Trophoblast cell (in vitro differentiated cells and primary cell): ENCODE results near the gene TEX261.
"Not testable (repeated sequence)": the region's sequence is repeated elsewhere in the genome, so short reads cannot be mapped to it uniquely, and the experiment has no call there.

ENCODE experiments used
- DNase-seq, 2 donors: peaks; one replicate each; pipeline ENCODE4 v3.0.0-alpha.2; 2016
- H2AFZ ChIP-seq: 2 replicates; pipeline ENCODE4 v1.6.1; 2013; ENCODE audit warnings: low read length, moderate library complexity, mild to moderate bottlenecking; ENCODE audit not compliant: insufficient read depth, poor library complexity
- H2AK5ac ChIP-seq: 2 replicates; pipeline ENCODE4 v1.6.1; 2013; ENCODE audit warnings: mild to moderate bottlenecking, low read length
- H2BK120ac ChIP-seq: 2 replicates; pipeline ENCODE4 v1.6.1; 2013; ENCODE audit warnings: low read length, mild to moderate bottlenecking, moderate library complexity; ENCODE audit not compliant: insufficient read depth, poor library complexity
- H2BK12ac ChIP-seq: 2 replicates; pipeline ENCODE4 v1.6.1; 2013; ENCODE audit warnings: mild to moderate bottlenecking, low read length, moderate library complexity
- H2BK5ac ChIP-seq: 2 replicates; pipeline ENCODE4 v1.6.1; 2013; ENCODE audit warnings: low read length, low read depth, moderate library complexity, mild to moderate bottlenecking; ENCODE audit not compliant: poor library complexity
- H3K14ac ChIP-seq: 2 replicates; pipeline ENCODE4 v1.6.1; 2013; ENCODE audit warnings: mild to moderate bottlenecking, low read length
- H3K18ac ChIP-seq: 2 replicates; pipeline ENCODE4 v1.6.1; 2013; ENCODE audit warnings: mild to moderate bottlenecking, low read length
- H3K23ac ChIP-seq: 2 replicates; pipeline ENCODE4 v1.6.1; 2013; ENCODE audit warnings: low read length
- H3K27ac ChIP-seq: 2 replicates; pipeline ENCODE4 v1.5.1; 2013; ENCODE audit warnings: low read depth, mild to moderate bottlenecking, inconsistent platforms, low read length, moderate library complexity
- H3K27me3 ChIP-seq: 2 replicates; pipeline ENCODE4 v1.6.1; 2013; ENCODE audit warnings: inconsistent platforms, mild to moderate bottlenecking, low read length, moderate library complexity; ENCODE audit not compliant: insufficient read depth
- H3K36me3 ChIP-seq, 2 experiments: 1 replicate in 1 of 2; 2 replicates in 1 of 2; pipeline ENCODE4 v1.6.1; 2013; ENCODE audit warnings: low read length in 2 of 2, mild to moderate bottlenecking in 2 of 2, moderate library complexity in 1 of 2; ENCODE audit not compliant: insufficient read depth in 2 of 2, control insufficient read depth in 1 of 2
- H3K4ac ChIP-seq: 2 replicates; pipeline ENCODE4 v1.6.1; 2013; ENCODE audit warnings: low read depth, mild to moderate bottlenecking, low read length, moderate library complexity
- H3K4me1 ChIP-seq, 2 experiments: 1 replicate in 1 of 2; 2 replicates in 1 of 2; pipeline ENCODE4 v1.6.1; 2013; ENCODE audit warnings: low read length in 2 of 2, mild to moderate bottlenecking in 2 of 2, moderate library complexity in 1 of 2; ENCODE audit not compliant: insufficient read depth in 2 of 2, control insufficient read depth in 1 of 2
- H3K4me2 ChIP-seq: 2 replicates; pipeline ENCODE4 v1.6.1; 2013; ENCODE audit warnings: inconsistent platforms, mild to moderate bottlenecking, low read length, moderate library complexity
- H3K4me3 ChIP-seq: 2 replicates; pipeline ENCODE4 v1.5.1; 2013; ENCODE audit warnings: mild to moderate bottlenecking, low read depth, low read length, inconsistent platforms
- H3K79me1 ChIP-seq: one replicate; pipeline ENCODE4 v1.6.1; 2013; ENCODE audit warnings: low read length
- H3K79me2 ChIP-seq: 2 replicates; pipeline ENCODE4 v1.6.1; 2013; ENCODE audit warnings: low read length, mild to moderate bottlenecking; ENCODE audit not compliant: control insufficient read depth, insufficient read depth, poor library complexity
- H3K9ac ChIP-seq: 2 replicates; pipeline ENCODE4 v1.6.1; 2013; ENCODE audit warnings: mild to moderate bottlenecking, low read length
- H3K9me3 ChIP-seq: 2 replicates; pipeline ENCODE4 v1.6.1; 2013; ENCODE audit warnings: low read depth, mild to moderate bottlenecking, control low read depth, inconsistent platforms, low read length; ENCODE audit not compliant: insufficient read depth
- H4K12ac ChIP-seq: 2 replicates; pipeline ENCODE4 v1.6.1; 2013; ENCODE audit warnings: low read depth, mild to moderate bottlenecking, low read length, moderate library complexity
- H4K8ac ChIP-seq: 2 replicates; pipeline ENCODE4 v1.6.1; 2013; ENCODE audit warnings: low read depth, mild to moderate bottlenecking, low read length, moderate library complexity
- H4K91ac ChIP-seq: one replicate; pipeline ENCODE4 v1.6.1; 2013; ENCODE audit warnings: low read depth, mild to moderate bottlenecking, low read length, moderate library complexity
- WGBS: extraction: QIAGEN DNeasy Blood & Tissue Kit; methylation state at CpG from one replicate; pipeline ENCODE4 v1.1.7; 2013; ENCODE audit warnings: missing lambda C conversion rate; ENCODE audit not compliant: insufficient read length, insufficient coverage; ENCODE audit errors: extremely low coverage; 5-methylcytosine and 5-hydroxymethylcytosine counted together

Gene TEX261

DNA sequence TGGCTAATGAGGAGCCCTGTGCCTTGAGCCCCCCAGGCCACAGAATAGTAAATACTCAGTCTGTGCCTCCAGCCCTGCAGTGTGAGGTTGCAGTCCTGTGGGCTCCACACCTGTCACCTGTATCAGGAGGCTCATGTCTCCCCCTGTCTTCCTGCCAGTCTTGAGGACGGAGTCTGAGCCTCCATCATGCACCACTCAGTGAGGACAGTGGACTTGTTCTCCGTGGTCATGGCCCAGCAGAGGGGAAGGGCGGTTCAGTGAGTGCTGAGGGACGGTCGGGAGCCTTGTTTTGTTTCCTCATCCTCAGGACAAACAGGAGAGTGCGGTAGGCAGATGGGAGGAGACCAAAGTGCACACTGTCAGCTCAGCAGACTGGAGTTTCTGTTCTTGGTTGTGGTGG lies 17.1 kb upstream of the TEX261 start:
- H3K23ac ChIP-seq, H2BK120ac ChIP-seq, H3K27ac ChIP-seq, H3K4me2 ChIP-seq, H2BK12ac ChIP-seq, H3K79me1 ChIP-seq, H4K8ac ChIP-seq, H3K4me3 ChIP-seq, H4K91ac ChIP-seq, H3K9ac ChIP-seq, H2BK5ac ChIP-seq, H2AFZ ChIP-seq, H3K27me3 ChIP-seq, H3K4me1 ChIP-seq, H4K12ac ChIP-seq, H3K14ac ChIP-seq, H3K36me3 ChIP-seq, H3K4ac ChIP-seq, H3K79me2 ChIP-seq, H3K9me3 ChIP-seq, H3K18ac ChIP-seq, H2AK5ac ChIP-seq, DNase-seq: not testable (repeated sequence)
- no CpG with 5 or more reads among the region's 6 CpGs for WGBS

DNA sequence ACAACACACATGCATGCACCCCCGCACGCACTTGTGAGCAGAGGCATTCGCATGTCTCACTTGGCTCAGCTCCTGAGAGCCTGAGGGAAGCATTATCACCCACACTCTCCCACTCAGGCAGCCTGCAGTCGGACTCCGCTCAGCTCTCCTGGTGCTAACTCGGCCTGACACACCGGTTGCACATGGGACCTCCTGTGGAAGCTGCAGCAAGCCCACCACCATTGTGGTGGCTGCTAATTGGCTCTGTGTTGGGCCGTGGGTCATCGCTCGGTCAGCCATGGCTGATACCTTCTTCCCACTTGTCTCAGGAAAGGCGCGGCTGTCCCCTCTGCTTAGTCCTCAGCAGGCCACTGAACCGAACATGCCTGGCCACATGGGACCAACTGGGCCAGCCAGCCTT lies 13.7 kb upstream of the TEX261 start:
- Histone ChIP-seq H2BK12ac (no peak overlapping the region), H4K8ac (no peak overlapping the region)
- no peak for DNase-seq

DNA sequence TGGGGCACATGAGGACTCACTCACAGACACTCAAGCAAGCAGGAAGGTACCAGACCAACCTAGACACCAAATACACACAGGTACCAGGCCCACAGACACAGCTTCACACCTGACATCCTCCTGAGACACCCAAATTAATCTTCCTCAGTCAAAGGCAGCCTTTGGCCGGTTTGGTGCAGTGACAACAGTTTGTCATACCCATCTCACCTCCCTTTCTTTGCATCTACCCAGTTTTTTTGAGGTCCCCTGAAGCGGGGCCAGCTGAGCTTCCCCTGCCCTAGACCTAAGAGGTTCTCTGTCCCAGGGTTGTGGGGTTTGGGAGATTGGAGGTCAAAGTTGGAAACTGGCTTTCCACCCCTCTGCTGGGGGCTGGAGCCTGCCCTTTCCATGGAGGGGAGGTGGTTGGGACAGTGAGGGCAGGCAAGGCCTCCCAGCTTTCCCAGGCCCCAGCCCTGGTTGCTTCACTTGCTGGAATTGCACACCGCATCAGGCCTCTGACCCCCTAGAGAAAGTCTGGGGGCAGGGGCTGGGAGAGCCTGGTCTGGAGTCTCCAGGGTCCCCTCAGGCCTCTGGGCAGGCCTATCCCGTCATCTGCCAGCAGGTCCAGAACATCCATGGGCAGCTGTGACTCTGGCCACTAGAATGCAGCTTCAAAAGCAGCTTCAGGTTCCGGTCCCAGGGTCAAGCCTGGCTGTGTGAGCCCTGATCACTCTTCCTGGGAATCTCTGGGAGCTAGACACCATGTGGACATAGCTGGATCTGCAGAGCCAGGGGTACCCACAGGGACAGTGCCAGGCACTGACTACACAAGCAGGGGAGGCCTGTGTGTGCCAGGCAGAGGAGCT lies 12.5 kb upstream of the TEX261 start:
- DNase-seq: no peak
- Histone ChIP-seq H3K4me1 (peaks cover 1 to 3% of the 10 kb centered on the region in 2 experiments), H4K8ac (no peak overlapping the region), H3K14ac (no peak overlapping the region), H4K91ac (no peak overlapping the region), H3K9me3 (peaks cover 3% of the 10 kb centered on the region), H3K4me2 (no peak overlapping the region), H3K27me3 (no peaks in the 10 kb centered on the region), H2BK12ac (no peak overlapping the region), H3K4ac (no peak overlapping the region), H3K79me2 (no peaks in the 10 kb centered on the region), H3K9ac (no peak overlapping the region), H4K12ac (no peak overlapping the region), H3K27ac (no peak overlapping the region), H2AFZ (no peak overlapping the region), H2AK5ac (no peak overlapping the region), H3K4me3 (no peak overlapping the region), H3K23ac (no peak overlapping the region), H2BK5ac (no peak overlapping the region), H2BK120ac (no peak overlapping the region), H3K18ac (no peak overlapping the region), H3K79me1 (no peaks in the 10 kb centered on the region), H3K36me3 (no peaks in the 10 kb centered on the region)
- no CpG with 5 or more reads among the region's 5 CpGs for WGBS

More for the DNA sequence above, 13.7 kb upstream of the TEX261 start:
- no peaks in the 10 kb centered on the region for H3K4me1 ChIP-seq
- no peaks in the 10 kb centered on the region for H3K27me3 ChIP-seq
- peaks cover 3% of the 10 kb centered on the region for H3K9me3 ChIP-seq
- no peaks in the 10 kb centered on the region for H3K79me1 ChIP-seq
- no peak overlapping the region for H3K4me3 ChIP-seq
- no peaks in the 10 kb centered on the region for H3K79me2 ChIP-seq
- no peak overlapping the region for H3K14ac ChIP-seq
- H3K18ac ChIP-seq: no peak overlapping the region
- no peak overlapping the region for H2AFZ ChIP-seq
- no peak overlapping the region for H4K91ac ChIP-seq
- no peak overlapping the region for H3K27ac ChIP-seq
- no peak overlapping the region for H3K9ac ChIP-seq
- no peak overlapping the region for H2AK5ac ChIP-seq
- no peak overlapping the region for H3K23ac ChIP-seq
- no peak overlapping the region for H3K4ac ChIP-seq
- H2BK5ac ChIP-seq: no peak overlapping the region
- H4K12ac ChIP-seq: no peak overlapping the region
- WGBS: no CpG with 5 or more reads among the region's 13 CpGs
- no peak overlapping the region for H3K4me2 ChIP-seq
- H3K36me3 ChIP-seq: no peaks in the 10 kb centered on the region
- no peak overlapping the region for H2BK120ac ChIP-seq

DNA sequence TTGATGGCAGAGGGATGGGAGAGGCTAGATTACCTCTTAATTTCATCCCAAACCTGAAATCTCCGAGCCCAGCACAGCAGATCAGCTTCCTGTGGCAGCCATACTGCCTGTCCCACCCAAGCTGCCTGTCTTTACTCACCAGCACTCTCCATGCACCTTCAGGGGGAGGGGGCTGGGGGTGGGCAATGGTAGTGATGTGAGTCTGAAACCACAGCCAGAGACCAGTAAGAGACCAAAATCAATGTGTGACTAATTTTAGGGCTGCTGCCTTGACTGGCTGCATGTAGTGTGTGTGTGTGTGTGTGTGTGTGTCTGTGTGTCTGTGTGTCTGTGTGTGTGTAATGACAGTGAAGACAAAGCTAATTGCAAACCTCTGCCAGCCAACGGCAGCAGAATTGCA lies 11.7 kb upstream of the TEX261 start:
- WGBS: no CpG with 5 or more reads among the region's 2 CpGs
- no peak for DNase-seq
- Histone ChIP-seq H3K4ac (no peak overlapping the region), H4K91ac (no peak overlapping the region), H3K9me3 (peaks cover 3% of the 10 kb centered on the region), H3K36me3 (no peaks in the 10 kb centered on the region), H4K8ac (no peak overlapping the region), H2BK12ac (no peak overlapping the region), H3K14ac (no peak overlapping the region), H3K4me3 (no peak overlapping the region), H2BK120ac (no peak overlapping the region), H3K27me3 (no peaks in the 10 kb centered on the region), H3K4me2 (no peak overlapping the region), H4K12ac (no peak overlapping the region), H3K4me1 (peaks cover 6% of the 10 kb centered on the region in 2 experiments), H2BK5ac (no peak overlapping the region), H2AFZ (no peak overlapping the region), H2AK5ac (no peak overlapping the region), H3K79me2 (no peaks in the 10 kb centered on the region), H3K18ac (no peak overlapping the region), H3K9ac (no peak overlapping the region), H3K27ac (no peak overlapping the region), H3K23ac (no peak overlapping the region), H3K79me1 (no peaks in the 10 kb centered on the region)
